ENCODE measurements around the gene SLC7A4. TPM values are rescaled to one million over a fixed set of nuclear protein-coding genes. Genes with fewer than 3 reads are reported as not detected.

The SLC7A4 gene
- total RNA-seq, 2 experiments from 2014 or later, result not detected

- POLR2A ChIA-PET, result interaction anchor here (1.1 kb wide), 1 partner anchor 15 kb away, joined by 3 read pairs; no protein-coding TSS in a partner anchor
- CTCF ChIA-PET (ENCODE audit: unreplicated experiment), result no interaction called here
- H3K79me2 ChIP-seq (ENCODE audit: insufficient read depth, low read depth, low read length), result peaks cover 15% of the 10 kb centered on the region
- peaks cover 41% of the 10 kb centered on the region for H3K36me3 ChIP-seq (ENCODE audit: insufficient read depth, low read length)
- peaks cover 24% of the 10 kb centered on the region for H3K4me1 ChIP-seq (ENCODE audit: insufficient read depth, low read length, poor library complexity, severe bottlenecking)
- no peaks in the 10 kb centered on the region for H4K20me1 ChIP-seq (ENCODE audit: insufficient read depth, low read length)
- H3K4me2 ChIP-seq (ENCODE audit: low read length), result no peak overlapping the region
- no peak overlapping the region for H3K27ac ChIP-seq (ENCODE audit: low read depth, low read length, poor library complexity, severe bottlenecking)
- no peak for DNase-seq (ENCODE audit: low spot score)
- TF ChIP-seq CTCF (conservative IDR thresholded peaks at IDR 0.05; ENCODE audit: low read length) (no peak), EZH2phosphoT487 (IDR thresholded peaks at IDR 0.05; ENCODE audit: borderline replicate concordance, low read depth, low read length) (no peak)
- BruUV-seq (replicated peaks), result no TSS peak
- H3K9me2 ChIP-seq (ENCODE audit: insufficient read depth, low read length), result no peaks in the 10 kb centered on the region
- H2AFZ ChIP-seq (ENCODE audit: low read length), result no peak overlapping the region
- no peaks in the 10 kb centered on the region for H3K9me3 ChIP-seq (ENCODE audit: low read length)
- H3K4me3 ChIP-seq (ENCODE audit: low read depth, low read length, poor library complexity, severe bottlenecking), result no peak overlapping the region
- intact Hi-C loops (cut with micrococcal nuclease; ENCODE audit: unreplicated experiment), result no loop called here
Observed at GRCh38 chr22:20997536-20998257, 34.7 kb downstream of the SLC7A4 start.

GRCh38 chr22:20996598-20997535 is 35.5 kb downstream of the SLC7A4 start:
- H2AFZ ChIP-seq (ENCODE audit: low read length), result no peak overlapping the region
- ChIA-PET CTCF (ENCODE audit: unreplicated experiment) (no interaction called here), POLR2A (no interaction called here)
- peaks cover 24% of the 10 kb centered on the region for H3K4me1 ChIP-seq (ENCODE audit: insufficient read depth, low read length, poor library complexity, severe bottlenecking)
- intact Hi-C loops (cut with micrococcal nuclease; ENCODE audit: unreplicated experiment), result no loop called here
- no peak for DNase-seq (ENCODE audit: low spot score)
- TF ChIP-seq CTCF (conservative IDR thresholded peaks at IDR 0.05; ENCODE audit: low read length), result no peak
- no peak for TF ChIP-seq EZH2phosphoT487 (IDR thresholded peaks at IDR 0.05; ENCODE audit: borderline replicate concordance, low read depth, low read length)
- H4K20me1 ChIP-seq (ENCODE audit: insufficient read depth, low read length), result no peaks in the 10 kb centered on the region
- no peaks in the 10 kb centered on the region for H3K9me2 ChIP-seq (ENCODE audit: insufficient read depth, low read length)
- no TSS peak for BruUV-seq (replicated peaks)
- H3K9me3 ChIP-seq (ENCODE audit: low read length), result no peaks in the 10 kb centered on the region
- no peak overlapping the region for H3K4me2 ChIP-seq (ENCODE audit: low read length)
- H3K36me3 ChIP-seq (ENCODE audit: insufficient read depth, low read length), result peaks cover 45% of the 10 kb centered on the region
- H3K27ac ChIP-seq (ENCODE audit: low read depth, low read length, poor library complexity, severe bottlenecking), result no peak overlapping the region
- H3K4me3 ChIP-seq (ENCODE audit: low read depth, low read length, poor library complexity, severe bottlenecking), result no peak overlapping the region
- H3K79me2 ChIP-seq (ENCODE audit: insufficient read depth, low read depth, low read length), result peaks cover 15% of the 10 kb centered on the region

Data from OCI-LY7 (cell line).